Muscle layer of colon (tissue), 2 donors: ENCODE data around the gene CRYBB1.

Source experiments
- H3K27ac ChIP-seq: one replicate; pipeline ENCODE4 v1.7.0; 2013; ENCODE audit warnings: low read depth, mild to moderate bottlenecking, low read length, moderate library complexity
- H3K27me3 ChIP-seq, 2 donors: one replicate each; pipeline ENCODE4 v1.7.0; 2013; ENCODE audit warnings: low read length in 2 of 2, mild to moderate bottlenecking in 2 of 2; ENCODE audit not compliant: insufficient read depth in 2 of 2, control insufficient read depth in 1 of 2
- H3K36me3 ChIP-seq: one replicate; pipeline ENCODE4 v1.7.0; 2013; ENCODE audit warnings: mild to moderate bottlenecking, low read length; ENCODE audit not compliant: insufficient read depth
- H3K4me1 ChIP-seq: one replicate; pipeline ENCODE4 v1.7.0; 2013; ENCODE audit warnings: mild to moderate bottlenecking, low read length; ENCODE audit not compliant: insufficient read depth
- H3K4me3 ChIP-seq, 2 donors: one replicate each; pipeline ENCODE4 v1.7.0; 2013; ENCODE audit warnings: low read length in 2 of 2, low read depth in 1 of 2, mild to moderate bottlenecking in 1 of 2, moderate library complexity in 1 of 2
- H3K9ac ChIP-seq: one replicate; pipeline ENCODE4 v1.7.0; 2013; ENCODE audit warnings: low read length
- H3K9me3 ChIP-seq: one replicate; pipeline ENCODE4 v1.7.0; 2013; ENCODE audit warnings: mild to moderate bottlenecking, low read length
- donor health status: abdominal sarcoma.
- donor health status: Adenocarcinoma of cecum.

CRYBB1 gene

DNA sequence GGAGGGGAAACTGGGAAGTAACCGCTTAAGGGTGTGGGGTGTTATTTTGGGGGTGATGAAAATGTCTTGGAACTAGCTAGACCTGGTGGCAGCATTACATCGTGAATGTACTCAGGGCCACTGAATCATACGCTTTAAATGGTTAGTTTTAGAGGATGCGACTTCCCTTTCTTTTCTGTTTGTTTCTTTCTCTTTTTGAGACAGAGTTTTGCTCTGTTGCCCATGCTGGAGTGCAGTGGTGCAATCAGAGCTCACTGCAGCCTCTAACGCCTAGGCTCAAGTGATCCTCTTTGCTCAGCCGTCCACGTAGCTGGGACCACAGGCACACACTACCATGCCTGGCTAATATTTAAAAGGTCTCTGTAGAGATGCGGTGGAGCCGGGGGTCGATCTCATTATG lies 34.0 kb upstream of the CRYBB1 start:
- Histone ChIP-seq H3K9me3 (no peaks in the 10 kb centered on the region), H3K27me3 (peaks cover 0 to 26% of the 10 kb centered on the region in 2 donors), H3K4me3 (no peak overlapping the region), H3K4me1 (no peaks in the 10 kb centered on the region), H3K27ac (no peak overlapping the region), H3K9ac (no peak overlapping the region), H3K36me3 (no peaks in the 10 kb centered on the region)

DNA sequence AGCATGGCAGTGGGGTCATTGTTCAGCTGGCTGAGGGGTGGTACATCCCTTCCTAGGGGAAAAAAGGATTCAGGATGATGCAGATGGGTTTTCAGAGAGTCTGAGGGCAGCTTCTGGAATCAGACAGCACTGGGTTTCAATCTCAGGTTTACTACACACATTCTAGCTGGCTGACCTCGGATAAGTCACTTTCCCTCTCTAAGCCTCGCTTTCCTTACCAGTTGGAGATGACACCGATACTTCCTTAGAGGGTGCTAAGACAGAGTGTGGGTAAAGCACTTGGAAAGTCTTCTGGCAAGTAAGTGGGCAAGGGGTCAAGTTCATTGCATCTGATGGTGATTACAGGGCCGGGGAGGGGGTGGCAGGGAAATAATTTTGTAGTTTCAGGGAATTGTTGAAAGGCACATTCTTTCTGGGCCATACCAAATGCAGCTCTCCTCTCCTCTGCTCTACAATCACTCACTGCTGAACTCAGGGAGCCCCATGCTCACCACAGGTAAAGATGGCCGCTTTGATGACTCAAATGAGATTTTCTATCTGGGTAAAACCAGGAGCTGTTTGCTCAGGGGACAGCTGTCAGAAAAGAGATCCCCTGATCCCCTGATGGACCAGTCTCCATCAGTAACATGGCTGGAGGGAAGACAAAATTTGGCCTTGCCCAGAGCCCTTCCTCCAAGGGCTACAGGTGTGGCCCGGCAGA lies 33.0 kb upstream of the CRYBB1 start:
- H3K27me3 ChIP-seq: peaks cover 0 to 25% of the 10 kb centered on the region in 2 donors
- H3K4me3 ChIP-seq: no peak overlapping the region
- no peaks in the 10 kb centered on the region for H3K4me1 ChIP-seq
- no peak overlapping the region for H3K9ac ChIP-seq
- no peak overlapping the region for H3K27ac ChIP-seq
- no peaks in the 10 kb centered on the region for H3K9me3 ChIP-seq
- no peaks in the 10 kb centered on the region for H3K36me3 ChIP-seq

DNA sequence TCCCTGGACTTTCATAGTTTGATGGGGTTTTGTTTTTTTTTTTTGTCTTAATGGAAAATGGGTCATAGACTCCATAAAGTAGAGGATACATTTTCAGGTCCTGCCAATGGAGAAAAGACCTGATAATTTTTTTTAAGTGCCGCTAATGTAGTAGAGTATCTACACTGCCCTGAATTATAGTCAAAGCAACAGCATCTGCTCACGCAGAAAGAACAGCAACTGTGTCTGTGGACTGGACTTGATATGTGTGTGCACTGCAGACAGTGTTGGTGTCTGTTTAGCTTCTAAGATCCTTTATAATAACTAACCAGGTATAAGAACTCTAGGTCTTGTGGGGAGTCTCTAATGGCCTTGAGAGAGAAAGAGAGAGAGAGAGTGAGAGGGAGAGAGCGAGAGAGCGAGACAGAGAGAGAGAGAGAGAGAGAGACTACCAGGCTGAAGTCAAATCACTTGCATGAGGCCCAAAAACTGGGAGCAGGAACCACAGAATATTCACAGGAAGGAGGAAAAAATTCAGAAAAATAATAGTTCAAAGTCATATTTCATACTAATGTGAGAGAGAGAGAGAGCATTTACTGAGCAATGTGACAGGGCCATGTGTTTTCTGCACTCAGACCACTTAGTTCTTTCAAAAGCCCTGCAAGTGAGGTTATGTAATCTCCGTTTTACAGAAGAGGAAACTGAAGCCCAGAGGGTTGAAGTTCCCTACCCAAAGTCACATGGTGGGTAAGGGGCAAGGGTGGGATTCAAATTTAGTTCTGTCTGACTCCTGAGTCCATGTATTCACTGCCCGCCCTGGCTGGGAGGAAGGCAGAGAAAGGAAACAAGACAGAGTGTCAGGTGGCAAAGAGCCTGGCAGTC lies 30.9 kb upstream of the CRYBB1 start:
- H3K4me3 ChIP-seq: no peak overlapping the region
- no peak overlapping the region for H3K9ac ChIP-seq
- no peaks in the 10 kb centered on the region for H3K36me3 ChIP-seq
- H3K4me1 ChIP-seq: no peaks in the 10 kb centered on the region
- no peaks in the 10 kb centered on the region for H3K9me3 ChIP-seq
- peaks cover 0 to 29% of the 10 kb centered on the region in 2 donors for H3K27me3 ChIP-seq
- no peak overlapping the region for H3K27ac ChIP-seq

GRCh38 chr22:26648011-26648497 lies 30.2 kb upstream of the CRYBB1 start:
- H3K27ac ChIP-seq: no peak overlapping the region
- H3K36me3 ChIP-seq: no peaks in the 10 kb centered on the region
- H3K9me3 ChIP-seq: no peaks in the 10 kb centered on the region
- H3K4me3 ChIP-seq: no peak overlapping the region
- peaks cover 0 to 29% of the 10 kb centered on the region in 2 donors for H3K27me3 ChIP-seq
- H3K9ac ChIP-seq: no peak overlapping the region
- H3K4me1 ChIP-seq: no peaks in the 10 kb centered on the region

DNA sequence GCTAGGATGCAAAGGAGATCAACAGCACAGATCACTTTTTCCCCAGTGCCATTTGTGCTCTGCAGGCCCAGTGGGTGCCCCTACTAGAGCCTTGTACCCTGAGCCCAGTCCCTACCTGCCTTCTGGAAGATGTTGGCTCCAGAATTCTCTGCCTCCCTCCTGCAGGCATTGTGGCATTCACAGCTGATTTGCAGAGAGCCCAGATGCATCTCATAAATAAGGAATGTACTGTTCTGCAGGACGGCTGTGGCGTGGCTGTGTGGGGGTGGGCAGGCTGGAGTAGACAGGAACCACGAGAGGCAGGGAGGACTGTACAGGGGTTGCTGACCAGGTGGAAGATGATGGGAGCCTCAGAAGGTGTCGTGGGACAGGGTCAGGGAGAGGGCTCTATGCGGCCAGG lies 28.3 kb upstream of the CRYBB1 start:
- Histone ChIP-seq H3K27ac (no peak overlapping the region), H3K36me3 (no peaks in the 10 kb centered on the region), H3K4me3 (no peak overlapping the region), H3K9ac (no peak overlapping the region), H3K9me3 (no peaks in the 10 kb centered on the region), H3K4me1 (no peaks in the 10 kb centered on the region), H3K27me3 (peaks cover 0 to 31% of the 10 kb centered on the region in 2 donors)

GRCh38 chr22:26643418-26644100 lies 25.7 kb upstream of the CRYBB1 start:
- Histone ChIP-seq H3K9me3 (no peaks in the 10 kb centered on the region), H3K4me3 (no peak overlapping the region), H3K4me1 (no peaks in the 10 kb centered on the region), H3K27ac (no peak overlapping the region), H3K27me3 (peaks cover 0 to 31% of the 10 kb centered on the region in 2 donors), H3K36me3 (no peaks in the 10 kb centered on the region), H3K9ac (no peak overlapping the region)

DNA sequence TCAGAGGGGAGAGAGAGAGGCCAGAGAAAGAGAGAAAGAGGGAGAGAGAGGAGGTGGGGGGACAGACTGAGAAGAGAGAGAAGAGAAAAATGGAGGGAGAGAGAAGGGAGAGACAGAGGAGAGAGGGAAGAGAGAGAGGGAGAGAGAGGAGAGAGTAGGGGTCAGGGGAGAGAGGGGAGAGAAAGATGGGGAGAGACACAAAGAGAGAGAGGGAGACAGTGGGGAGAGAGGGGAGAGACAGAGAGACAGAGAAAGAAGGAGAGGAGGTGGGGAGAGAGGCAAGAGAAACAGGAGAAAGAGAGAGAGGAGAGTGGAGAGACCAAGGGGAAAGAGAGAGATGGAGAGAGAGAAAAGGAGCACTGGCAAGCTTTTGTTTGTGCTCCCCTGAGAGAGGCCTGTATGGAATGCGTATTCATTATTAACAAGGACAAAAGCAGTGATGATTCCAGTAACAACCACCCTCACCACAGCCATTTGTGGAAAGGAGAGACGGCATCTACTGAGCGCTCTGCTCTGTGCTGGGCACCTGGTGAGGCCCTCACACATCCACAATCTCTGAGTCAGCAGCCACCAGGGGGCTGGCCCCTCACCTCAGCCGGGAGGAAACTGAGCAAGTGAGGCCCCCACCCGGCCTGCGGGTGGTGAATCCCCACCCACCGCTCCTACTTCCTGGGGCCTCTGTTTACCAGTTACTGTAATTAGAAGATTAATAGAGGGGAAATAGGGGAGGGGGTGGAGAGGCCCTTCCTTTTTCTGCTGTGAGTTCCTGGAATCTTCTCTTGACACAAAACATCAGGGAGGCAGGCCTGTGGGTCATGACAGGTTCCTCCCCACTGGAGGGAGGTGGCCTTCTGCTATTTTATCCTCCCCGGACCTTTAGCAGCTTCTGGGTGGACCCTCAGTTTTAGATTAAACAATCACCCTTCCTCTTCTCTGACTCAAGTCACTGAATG lies 24.9 kb upstream of the CRYBB1 start:
- H3K36me3 ChIP-seq: no peaks in the 10 kb centered on the region

DNA sequence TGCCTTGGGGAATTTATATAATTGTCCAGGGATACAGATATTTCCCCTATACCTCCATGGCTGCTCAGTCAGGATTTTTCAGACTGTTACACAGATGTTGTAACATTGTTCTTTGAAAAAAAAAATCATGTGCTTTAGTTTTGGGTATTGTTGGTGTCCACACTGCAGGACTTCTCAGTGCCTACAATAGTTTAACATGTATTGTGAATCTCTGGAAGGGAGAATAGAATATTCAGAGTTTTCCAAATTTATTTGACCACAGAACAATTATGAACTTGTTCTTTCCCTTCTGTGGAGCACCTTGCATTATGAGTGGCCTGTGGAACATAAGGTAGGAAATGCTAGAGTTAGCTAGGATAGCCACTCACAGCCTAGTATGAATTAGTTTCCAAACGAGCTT lies 18.5 kb upstream of the CRYBB1 start:
- Histone ChIP-seq H3K4me1 (no peaks in the 10 kb centered on the region), H3K27ac (no peak overlapping the region), H3K4me3 (no peak overlapping the region), H3K9me3 (no peaks in the 10 kb centered on the region), H3K36me3 (no peaks in the 10 kb centered on the region), H3K27me3 (peaks cover 0 to 5% of the 10 kb centered on the region in 2 donors), H3K9ac (no peak overlapping the region)

More for the DNA sequence above, 24.9 kb upstream of the CRYBB1 start:
- Histone ChIP-seq H3K9me3 (no peaks in the 10 kb centered on the region), H3K4me3 (no peak overlapping the region), H3K9ac (no peak overlapping the region), H3K4me1 (no peaks in the 10 kb centered on the region), H3K27me3 (peaks cover 0 to 24% of the 10 kb centered on the region in 2 donors), H3K27ac (no peak overlapping the region)

DNA sequence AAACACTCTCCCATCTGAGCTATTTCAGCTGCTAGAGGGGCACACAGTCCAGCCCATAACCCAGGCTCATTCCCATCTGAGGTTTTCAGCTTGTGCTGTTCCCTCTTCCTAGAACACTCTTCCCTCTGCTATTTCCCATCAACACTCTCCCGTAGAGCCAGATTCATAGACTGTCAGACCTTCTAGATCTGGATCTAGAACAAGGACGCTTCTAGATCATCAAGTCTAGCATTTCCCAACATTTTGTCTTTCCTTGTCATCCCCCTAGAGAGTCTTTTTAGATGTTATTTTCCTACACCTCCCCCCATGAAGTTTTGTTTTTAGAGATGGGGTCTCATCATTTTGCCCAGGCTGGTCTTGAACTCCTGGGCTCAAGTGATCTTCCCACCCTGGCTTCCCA lies 17.3 kb upstream of the CRYBB1 start:
- H3K4me3 ChIP-seq: no peak overlapping the region
- no peak overlapping the region for H3K9ac ChIP-seq
- no peaks in the 10 kb centered on the region for H3K27me3 ChIP-seq
- H3K9me3 ChIP-seq: no peaks in the 10 kb centered on the region
- H3K4me1 ChIP-seq: no peaks in the 10 kb centered on the region
- no peaks in the 10 kb centered on the region for H3K36me3 ChIP-seq
- H3K27ac ChIP-seq: no peak overlapping the region

DNA sequence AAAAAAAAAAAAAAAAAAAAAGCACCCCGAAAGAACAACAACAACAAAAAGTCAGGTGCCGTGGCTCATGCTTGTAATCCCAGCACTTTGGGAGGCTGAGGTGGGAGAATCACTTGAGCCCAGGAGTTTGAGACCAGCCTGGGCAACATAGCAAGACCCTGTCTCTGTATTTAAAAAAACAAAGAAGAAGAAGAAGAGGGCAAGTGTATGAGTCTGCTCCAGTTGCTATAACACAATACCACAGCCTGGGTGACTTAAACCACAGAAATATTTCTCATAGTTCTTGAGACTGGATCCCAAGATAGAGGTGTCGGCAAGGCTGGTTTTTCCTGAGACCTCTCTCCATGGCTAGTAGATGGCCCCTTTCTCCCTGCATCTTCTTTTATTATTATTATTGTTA lies 16.4 kb upstream of the CRYBB1 start:
- Histone ChIP-seq H3K4me3 (no peak overlapping the region), H3K36me3 (no peaks in the 10 kb centered on the region), H3K27me3 (no peaks in the 10 kb centered on the region), H3K9me3 (no peaks in the 10 kb centered on the region), H3K9ac (no peak overlapping the region), H3K4me1 (no peaks in the 10 kb centered on the region), H3K27ac (no peak overlapping the region)
